Effector CD4-positive, alpha-beta T cell (primary cell): Measurements from ENCODE around the gene ACY1.

Experiments used
- DNase-seq: peaks from one replicate; pipeline ENCODE4 v3.0.0-alpha.2; 2020

The ACY1 gene

DNA sequence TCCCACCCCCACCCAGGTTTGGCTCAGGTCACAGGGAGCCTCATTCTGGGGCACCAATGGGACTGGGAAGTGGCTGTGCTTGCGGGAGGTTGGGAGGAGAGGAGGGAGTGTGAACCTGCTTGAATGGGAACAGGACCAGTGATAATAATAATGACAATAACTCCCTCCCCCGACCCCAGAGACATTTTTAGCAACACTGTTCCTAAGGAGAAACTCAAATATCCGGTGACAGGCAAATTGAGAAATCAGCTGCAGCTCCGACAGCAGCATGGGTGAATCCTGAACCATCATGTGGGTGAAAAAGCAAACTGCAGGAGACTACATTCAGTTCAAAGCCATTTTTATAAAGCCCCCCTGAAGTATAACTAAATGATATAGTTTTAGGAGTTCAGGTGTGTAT lies 24.0 kb downstream of the ACY1 start:
- DNase-seq = no peak

DNA sequence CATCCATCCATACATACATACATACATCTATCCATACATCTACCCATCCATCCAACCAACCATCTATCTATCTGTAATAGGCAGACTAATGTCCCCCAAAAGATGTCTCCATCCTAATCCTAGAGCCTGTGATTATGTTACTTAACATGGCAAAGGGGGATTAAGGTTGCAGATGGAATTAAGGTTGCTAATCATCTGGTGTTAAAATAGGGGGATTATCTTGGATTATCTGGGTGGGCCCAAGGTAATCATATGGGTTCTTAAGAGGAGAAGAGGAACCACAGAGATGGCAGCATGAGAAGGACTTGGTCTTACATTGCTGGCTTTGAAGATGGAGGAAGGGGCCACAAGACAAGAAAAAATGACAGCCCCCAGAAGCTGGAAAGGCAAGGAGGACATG lies 27.1 kb downstream of the ACY1 start:
- DNase-seq = no peak

GRCh38 chr3:52012699-52013098 lies 29.4 kb downstream of the ACY1 start:
- no peak for DNase-seq

- DNase-seq = no peak
Measured at GRCh38 chr3:52013802-52014598, 30.7 kb downstream of the ACY1 start.

DNA sequence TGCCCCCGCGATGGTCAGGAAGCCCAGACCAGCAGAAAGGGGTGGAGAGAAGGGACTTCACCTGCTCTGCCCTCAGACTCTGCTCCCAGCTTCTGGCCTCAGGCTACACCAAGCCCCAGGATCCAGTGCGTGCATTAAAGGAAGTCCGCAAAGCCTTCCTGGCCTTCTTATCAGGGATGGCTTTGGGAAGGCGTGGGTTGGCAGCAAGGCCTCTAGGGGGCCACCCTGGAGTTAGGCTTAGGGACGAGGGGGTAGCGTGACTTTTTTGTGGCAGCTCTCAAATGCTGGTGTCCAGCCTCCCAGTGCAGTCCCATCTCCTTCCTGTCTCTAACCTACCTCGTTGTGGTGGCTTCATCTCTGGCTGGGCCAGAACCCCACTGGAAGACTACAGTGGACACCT lies 31.3 kb downstream of the ACY1 start:
- DNase-seq = no peak

DNA sequence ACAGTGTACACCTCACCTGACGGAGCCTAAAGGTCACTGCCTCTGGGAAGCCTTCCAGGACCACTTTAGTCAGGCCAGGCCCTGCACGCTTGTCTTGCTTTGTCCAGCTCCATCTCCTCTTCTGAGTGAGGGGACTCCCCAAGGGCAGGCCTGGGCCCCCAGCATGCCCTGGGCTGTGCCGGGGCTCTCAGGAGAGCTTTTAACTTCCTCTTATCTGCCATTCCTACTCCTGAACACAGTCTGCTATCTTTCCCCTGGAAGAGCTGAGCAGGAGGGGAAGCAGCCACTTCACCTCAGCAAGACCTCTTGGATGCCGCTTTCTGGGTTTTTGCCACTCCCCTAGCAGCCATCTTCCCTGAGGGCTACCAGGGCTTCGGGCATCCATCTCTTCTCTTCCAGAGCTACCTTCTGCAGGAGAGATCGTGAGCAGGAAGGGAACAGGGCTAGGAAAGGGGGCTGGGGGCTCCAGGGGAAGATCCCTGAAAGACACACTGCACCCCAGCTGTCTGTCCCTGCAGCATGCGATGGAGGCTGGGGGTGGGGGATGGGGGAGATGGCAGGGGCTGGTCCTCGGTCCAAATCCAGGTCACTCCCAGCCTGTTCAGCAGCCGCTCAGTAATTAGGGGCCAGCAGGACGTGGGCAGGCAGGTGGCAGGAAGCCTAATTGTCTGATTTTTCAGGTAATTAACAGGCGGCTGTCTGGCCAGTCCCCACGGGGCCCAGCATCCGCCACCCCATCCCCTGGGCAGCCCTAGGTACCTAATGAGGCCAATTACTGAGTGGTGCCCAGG lies 32.3 kb downstream of the ACY1 start:
- no peak for DNase-seq

DNA sequence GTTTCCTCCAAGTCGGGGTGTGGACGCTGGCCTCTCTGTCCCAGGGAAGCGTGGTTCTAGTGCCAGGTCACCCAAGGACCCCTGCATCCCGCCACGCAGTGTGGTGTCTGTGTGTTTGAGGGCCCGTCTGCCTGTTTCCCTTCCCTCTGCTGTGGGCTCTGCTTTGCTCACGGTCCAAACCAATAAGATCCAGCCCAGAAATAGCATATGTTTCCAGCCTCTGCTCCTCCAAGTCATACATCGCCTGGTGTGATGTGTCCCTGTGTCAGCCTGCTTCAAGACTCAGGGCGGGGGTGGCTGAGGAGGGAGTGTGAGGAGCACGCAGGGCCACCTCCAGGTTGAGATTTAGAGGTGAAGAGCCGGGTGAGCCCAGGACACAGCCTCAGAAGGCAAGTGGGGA lies 34.3 kb downstream of the ACY1 start:
- no peak for DNase-seq

- no peak for DNase-seq
Measured at GRCh38 chr3:52018319-52019000, 35.1 kb downstream of the ACY1 start.

DNA sequence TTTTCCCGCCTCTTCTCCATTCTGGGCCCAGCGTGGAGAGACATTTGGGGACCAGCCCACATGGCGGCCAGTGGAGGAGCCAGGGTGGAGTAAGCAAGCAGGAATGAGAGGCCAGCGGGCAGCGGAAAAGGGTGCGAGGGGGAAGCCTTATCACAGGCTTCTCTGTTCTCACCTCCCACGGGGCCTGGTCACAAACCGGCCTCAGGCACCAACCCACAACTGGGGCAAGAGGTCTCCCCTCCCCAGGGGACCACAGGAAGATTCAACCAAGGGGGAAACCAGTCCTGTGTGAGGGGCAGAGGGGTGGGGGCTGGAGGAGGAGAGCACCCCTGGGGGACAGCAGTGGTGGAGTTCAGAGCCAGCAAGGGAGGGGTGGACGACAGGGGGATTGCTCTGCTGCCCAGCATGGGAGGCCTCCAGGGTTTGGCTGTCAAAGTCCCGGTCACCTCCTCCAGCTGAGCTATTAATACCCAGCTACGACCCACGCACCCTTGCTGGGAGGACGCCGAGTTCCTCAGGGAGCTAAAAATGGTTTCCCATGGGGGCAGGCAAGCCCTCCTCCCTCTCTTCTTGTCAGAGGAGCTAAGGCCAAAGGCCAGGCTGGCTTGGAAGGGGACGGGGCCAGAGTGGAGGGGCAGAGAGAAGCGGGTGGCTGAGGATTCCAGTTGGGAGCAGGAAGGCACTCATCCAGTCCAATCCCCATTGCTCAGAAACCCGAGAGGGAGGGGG lies 36.2 kb downstream of the ACY1 start:
- no peak for DNase-seq

DNA sequence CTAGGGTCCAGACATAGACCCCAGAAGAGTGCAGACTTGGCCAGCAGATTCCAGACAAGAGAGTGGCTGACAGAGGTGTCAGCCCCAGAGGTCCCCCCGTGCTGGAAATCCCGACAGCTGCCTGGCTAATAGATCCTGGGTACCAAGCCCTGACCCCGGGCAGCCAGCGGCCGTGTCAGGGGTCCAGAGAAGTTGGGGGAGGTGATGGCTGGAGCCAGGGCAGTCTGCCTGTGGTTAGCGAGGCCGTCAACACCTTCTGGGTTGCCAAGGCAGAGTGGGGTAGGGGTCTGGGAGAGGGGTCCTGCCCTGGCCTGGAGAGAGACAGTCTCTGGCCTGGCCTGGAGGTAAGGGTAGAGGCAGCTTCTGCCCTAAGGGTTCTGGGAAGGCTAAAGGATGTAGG lies 37.5 kb downstream of the ACY1 start:
- no peak for DNase-seq

DNA sequence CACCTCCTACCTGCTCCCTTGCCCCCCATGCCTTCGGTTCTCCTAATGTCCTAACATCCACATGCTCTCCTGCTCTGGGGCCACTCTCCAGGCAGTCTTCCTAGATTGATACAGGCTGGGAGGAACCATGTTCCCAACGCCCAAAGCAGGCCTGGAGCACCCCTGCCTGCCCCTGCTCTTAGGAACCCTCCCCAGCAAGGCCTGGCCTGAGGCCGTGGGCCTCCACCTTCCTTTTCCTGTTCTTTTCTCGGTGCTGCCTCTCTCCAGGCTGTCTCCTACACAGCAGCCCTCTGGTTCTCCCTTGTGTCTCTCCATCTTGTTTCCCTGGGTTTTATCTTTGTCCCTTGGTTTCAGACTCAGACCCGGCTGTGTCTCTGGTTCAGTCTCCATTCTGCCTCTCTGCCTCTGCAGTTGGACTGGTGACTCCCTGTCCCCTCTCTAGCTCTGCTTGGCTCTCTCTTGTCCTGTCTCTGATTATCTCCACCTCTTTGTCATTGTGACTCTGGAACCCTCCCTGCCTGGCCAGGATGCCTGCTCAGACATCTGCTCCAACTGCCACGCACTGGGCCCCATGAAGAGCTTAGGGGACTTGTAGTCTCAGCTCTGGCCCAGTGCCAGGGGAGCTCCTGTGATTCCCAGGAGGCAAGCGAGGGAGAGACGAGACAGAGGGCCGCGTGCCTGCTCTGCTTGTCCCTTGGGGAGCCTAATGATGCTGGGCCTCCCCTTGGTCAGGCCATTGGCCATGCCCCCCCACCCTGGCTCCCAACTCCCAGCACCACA lies 38.3 kb downstream of the ACY1 start:
- DNase-seq = no peak

DNA sequence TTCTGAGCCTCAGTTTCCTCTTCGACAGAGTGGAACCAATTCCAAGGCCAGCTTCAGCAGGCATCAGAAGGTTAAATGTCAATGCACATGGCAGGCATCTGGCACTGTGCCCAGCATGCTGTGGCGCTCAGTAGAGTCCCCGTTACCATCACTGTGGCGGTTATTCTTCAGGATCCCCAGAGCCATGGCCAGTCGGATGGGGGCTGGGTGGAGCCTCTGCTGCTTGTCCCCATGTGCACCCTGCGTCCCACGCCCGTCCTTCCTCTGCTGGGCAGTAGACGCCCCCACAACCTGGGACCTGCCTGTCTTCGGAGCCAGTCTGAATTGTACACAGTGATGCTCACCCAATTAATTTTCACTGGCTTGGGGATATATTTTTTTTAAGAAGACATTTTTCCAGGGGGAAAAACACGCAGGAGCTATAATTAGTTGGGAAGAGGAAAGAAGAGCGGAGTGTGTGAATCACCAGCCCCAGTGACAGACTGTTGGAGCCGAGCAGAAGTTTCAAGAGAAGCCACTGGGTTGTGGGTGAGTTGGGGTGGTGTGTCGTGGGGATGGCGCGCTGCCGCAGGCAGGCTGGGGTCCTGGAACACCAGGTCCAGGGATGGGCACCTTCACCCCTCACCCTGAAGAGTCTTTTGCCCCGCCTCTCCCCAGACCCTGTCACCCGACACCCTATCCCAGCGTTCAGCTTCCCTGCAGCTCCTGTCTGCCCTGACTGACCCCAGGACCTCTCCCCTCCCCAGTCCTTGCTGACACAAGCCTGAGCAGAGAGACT lies 39.2 kb downstream of the ACY1 start:
- no peak for DNase-seq

GRCh38 chr3:52023101-52023770 lies 39.9 kb downstream of the ACY1 start:
- no peak for DNase-seq

DNA sequence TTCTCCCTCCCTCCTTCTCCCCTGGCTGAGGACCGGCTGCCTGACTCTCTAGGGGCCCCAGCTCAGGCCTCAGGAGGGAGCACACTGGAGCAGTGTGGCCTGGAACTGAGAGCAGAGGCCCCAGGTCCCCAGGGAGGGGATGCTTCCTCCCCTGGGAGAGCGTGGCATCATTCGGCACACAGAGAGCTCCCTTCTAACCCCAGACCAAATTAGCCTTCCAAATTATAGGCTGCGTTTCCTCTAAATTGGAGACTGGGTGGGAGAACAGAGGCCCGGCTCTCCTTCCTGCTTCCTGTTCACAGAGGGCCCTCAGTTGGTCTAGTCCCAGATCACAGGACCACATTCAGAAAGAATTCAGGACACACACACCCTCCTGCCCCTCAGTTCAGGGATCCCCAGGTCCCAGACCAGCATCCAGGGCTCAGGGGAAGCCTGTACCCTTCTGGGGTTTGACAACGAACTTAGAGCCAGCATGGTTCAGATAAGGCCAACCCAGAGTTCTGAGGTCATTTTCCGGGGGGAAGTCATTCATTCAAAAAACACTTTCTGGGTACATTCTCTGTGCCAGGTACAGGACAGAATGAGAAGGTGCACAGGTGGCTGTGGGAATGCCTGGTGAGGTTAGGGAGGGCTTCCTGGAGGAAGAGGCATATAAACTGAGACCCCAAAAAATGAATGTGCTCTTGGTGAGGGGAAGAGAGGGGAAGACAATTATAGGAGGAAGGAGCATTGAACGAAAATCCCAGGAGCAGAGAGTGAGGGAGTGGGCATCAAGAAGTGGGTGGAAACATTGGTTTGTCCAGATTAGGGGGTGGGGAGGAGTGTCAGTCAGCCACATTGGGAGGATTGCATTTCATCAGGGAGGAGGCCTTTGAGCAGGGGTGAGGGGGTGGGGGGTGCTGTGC lies 40.8 kb downstream of the ACY1 start:
- DNase-seq = no peak

GRCh38 chr3:52024765-52025452 lies 41.6 kb downstream of the ACY1 start:
- no peak for DNase-seq

DNA sequence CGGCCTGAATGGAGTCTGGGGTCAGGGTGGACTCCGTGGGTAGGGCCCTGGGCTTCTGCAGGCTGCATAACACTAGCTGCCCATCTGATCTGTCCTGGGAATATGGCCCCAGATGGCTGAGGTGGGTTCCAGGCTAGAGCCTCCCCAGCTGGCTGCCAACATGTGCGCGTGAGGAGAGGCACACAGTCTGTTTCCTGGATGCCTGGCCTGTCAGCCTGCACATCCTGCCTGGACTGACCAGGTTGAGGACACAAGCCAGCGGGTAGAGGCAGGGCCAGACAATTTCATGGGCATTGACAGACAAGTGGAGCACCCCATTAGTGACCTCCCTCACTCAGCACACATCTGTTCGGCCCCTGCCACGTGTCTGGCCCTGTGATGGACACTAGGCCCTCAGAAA lies 42.1 kb downstream of the ACY1 start:
- DNase-seq = no peak

DNA sequence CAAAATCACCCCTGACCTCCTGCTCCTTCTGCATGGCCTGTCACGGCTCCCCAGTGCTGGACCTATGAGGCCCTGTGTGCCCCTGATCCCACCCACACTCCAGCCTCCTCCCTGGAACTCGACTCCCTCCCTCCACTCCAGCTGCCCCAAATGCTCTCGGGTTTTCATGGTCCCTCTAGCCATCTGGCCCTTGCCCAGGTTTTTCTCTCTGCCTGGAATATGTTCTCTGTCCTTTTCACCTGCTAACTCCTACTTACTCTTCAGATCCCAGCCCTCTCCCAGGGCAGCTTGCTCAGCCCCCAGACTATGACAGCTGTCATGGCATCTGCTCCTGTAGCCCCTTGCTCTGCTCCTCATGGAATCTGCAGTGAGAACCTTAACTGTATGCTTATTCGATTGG lies 42.7 kb downstream of the ACY1 start:
- DNase-seq = no peak

GRCh38 chr3:52028572-52028971 lies 45.2 kb downstream of the ACY1 start:
- DNase-seq = no peak

DNA sequence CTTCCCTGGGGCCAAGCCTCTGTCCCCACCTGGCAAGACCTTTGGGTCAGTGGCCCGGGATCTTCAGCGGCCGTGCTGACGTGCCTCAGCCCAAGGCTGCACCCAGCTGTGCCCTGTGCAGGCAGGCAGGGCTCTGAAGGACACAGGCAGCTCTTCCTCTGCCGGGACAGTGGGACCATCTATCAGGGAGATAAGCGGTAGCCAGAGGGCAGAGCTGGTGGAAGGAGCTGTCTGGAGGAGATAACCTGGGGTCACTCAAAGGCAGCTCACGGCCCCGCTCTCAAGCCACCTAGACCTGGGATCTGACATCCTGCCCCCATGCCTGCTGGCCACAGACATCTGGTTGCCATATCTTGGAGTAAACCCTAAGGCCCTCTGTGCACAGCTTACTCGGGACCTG lies 45.7 kb downstream of the ACY1 start:
- DNase-seq = no peak
